Measurements from ENCODE around the gene RNF34.

DNA sequence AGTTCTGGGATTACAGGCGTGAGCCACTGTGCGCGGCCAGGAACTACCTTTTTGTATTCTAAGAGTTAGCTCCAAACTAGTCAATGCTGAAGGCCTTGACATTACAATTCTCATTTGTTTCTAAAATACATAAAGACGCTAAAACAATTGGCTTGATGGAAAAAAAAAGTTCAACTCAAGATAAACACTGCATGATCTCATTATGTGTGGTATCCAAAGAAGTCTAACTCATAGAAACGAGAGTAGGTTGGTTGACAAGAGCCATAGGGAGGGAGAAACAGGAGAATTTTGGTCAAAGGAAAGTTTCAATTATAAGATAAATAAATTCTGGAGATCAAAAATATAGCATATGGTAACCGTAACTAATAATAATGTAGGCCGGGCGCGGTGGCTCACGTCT lies 20.0 kb upstream of the RNF34 start:
- TF ChIP-seq, protein P1, sequence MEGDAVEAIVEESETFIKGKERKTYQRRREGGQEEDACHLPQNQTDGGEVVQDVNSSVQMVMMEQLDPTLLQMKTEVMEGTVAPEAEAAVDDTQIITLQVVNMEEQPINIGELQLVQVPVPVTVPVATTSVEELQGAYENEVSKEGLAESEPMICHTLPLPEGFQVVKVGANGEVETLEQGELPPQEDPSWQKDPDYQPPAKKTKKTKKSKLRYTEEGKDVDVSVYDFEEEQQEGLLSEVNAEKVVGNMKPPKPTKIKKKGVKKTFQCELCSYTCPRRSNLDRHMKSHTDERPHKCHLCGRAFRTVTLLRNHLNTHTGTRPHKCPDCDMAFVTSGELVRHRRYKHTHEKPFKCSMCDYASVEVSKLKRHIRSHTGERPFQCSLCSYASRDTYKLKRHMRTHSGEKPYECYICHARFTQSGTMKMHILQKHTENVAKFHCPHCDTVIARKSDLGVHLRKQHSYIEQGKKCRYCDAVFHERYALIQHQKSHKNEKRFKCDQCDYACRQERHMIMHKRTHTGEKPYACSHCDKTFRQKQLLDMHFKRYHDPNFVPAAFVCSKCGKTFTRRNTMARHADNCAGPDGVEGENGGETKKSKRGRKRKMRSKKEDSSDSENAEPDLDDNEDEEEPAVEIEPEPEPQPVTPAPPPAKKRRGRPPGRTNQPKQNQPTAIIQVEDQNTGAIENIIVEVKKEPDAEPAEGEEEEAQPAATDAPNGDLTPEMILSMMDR (IDR thresholded peaks at IDR 0.05; ENCODE audit: insufficient read depth, low read length, poor library complexity, severe bottlenecking): no peak
- TF ChIP-seq EZH2phosphoT487 (conservative IDR thresholded peaks at IDR 0.05; ENCODE audit: low read length): no peak

Measured in SU-DHL-6 (cell line).